Activated CD8-positive, alpha-beta memory T cell treated with anti-CD3 and anti-CD28 coated beads for 48 hours (primary cell): ENCODE results near the gene PRKAA1.

Experiments used
- DNase-seq, 3 experiments: peaks; one replicate each; pipeline ENCODE4 v3.0.0-alpha.2; 2020; ENCODE audit warnings: low read depth in 2 of 3, low spot score in 2 of 3

Gene PRKAA1

GRCh38 chr5:40781843-40782409, 16.2 kb downstream of the PRKAA1 start:
- DNase-seq: no peak

DNA sequence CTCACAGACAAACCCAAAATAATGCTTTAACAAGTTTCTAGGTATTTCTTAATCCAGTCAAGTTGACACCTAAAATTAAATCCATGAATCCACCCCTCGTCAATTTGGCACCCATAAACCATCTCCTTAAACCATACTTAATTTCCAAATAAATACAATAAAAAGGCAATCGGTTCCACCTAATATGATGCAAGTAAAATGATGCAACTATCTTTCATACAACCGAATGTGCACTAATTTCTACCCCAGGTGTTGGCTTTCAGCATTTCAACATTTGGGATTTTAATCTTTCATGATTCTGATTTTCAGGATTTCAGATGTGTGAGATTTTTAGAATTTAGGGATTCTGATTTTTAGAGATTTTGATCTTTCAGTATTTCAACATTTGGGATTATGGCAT, 17.3 kb downstream of the PRKAA1 start:
- no peak for DNase-seq

- no peak for DNase-seq
Observed at GRCh38 chr5:40780199-40780598, 18.0 kb downstream of the PRKAA1 start.

DNA sequence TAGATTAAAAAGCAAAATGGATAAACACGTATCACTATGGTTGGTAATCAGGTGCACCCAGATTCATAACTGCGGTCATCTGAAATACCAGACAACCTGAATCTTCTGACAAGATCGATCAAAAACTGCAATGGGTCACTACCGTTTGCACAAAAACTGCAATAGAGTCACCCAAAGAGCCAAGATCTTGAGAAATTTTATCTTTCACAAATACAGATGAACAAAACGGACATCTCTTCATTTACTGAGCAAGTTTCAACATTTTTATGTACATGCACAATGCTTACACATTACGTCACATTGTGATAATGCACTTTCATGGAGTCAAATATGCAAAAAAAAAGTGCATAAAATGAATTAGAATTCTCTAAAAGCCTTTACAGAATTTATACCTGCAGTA, 18.6 kb downstream of the PRKAA1 start:
- no peak for DNase-seq

DNA sequence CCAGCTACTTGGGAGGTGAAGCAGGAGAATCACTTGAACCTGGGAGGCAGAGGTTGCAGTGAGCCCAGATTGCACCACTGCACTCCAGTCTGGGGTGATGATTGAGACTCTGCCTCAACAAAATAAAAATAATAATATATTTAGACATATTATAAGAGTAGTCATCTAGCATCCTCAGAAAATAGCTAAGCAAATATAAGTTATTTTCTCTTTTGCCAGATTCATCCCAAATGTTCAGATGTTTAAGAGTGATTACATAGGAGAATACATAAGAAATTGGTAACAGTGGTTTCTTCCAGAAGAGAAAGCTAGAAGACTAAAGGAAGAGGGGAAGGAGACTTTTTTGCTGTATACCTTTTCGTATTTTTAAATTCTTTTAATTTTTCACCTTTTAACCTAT, 20.0 kb downstream of the PRKAA1 start:
- DNase-seq: no peak

GRCh38 chr5:40776658-40776977, 21.6 kb downstream of the PRKAA1 start:
- DNase-seq: no peak

DNA sequence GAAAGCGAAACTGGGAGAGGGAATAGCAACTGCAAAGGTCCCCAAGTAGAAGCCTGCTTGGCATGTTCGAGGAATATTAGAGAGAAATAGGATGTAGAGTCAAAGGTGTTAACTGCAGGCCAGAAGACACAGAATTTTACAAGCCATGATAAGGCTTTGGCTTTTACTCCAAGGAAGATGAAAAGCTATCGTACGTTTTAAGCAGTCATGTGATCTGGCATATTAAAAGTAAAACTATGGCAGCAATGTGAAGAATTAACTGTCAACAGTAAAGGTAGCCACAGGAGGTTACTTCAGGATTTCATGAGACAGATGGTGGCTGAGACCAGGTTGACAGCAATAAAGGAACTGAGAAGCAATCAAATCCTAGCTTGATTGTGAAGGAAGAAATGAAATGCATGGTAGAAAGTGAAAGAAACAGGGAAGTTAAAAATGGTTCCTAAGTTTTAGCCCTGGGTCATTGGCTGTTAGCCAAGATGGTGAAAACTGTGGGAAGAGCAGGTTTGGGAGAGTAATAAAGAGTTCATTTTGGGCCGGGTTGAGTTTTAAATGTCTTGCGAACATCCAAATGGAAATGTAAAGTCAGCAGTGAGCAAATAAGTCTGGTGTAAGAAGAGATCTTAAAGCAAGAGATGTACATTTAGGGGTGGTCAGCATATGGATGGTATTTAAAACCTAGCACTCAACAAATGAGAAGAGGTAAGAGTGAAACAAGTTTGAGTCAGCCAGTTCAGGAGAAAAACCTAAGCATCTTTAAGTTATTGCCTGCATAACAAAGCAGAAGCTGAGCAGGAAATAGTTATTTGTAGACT, 22.1 kb downstream of the PRKAA1 start:
- no peak for DNase-seq

- no peak for DNase-seq
Observed at GRCh38 chr5:40775085-40775845, 22.9 kb downstream of the PRKAA1 start.

DNA sequence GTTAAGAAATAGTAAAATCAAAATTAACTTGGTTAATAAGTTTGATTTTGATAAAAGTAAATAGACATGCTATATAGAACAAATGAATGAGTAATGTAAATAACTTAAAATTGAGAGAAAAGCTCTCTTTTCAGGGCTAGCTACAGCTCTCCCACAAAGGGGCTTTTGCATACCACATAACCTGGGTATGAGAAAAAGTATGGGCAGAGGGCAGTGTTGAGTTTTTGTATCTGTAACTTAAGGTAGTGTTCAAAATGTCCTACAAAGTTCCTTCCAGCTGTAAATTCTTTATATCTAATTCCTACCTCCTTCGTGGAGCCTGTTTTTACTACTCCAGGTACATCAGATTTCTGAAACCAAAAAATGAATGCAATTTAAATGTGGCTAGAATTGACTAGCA, 23.6 kb downstream of the PRKAA1 start:
- no peak for DNase-seq

DNA sequence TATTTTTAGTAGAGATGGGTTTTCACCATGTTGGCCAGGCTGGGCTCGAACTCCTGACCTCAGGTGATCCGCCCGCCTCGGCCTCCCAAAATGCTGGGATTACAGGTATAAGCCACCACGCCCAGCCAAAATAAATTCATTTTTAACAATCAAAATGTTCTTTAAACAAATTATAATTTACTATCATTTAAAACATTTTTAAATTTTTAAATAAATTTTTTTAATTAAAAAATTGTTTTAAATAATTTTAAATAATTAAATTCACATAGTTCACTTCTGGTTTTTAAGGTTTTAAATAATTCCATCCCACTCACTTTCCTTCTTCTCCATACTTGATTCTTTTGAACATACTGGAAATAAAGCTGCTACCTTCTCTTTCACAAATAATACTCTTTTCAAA, 27.4 kb downstream of the PRKAA1 start:
- no peak for DNase-seq

GRCh38 chr5:40762705-40763104, 35.5 kb downstream of the PRKAA1 start:
- DNase-seq: no peak

DNA sequence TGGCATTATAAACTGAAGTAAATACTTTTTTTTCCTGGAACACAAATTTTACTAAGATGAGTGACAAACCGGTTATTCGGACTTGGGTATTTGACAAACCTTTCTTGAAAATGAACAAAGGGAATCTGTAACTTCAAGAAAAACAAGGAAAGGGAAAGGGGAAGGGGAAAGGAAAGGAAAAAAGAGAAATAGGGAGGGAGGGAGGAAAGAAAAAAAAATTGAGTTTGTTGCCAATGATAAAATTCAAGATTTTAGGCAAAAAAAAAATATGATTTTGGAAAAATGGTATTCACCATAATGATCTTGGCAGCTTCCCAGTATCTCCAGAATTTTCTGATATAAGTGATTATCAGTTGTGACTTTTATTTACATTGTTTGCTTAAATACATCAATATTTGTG, 40.8 kb downstream of the PRKAA1 start:
- no peak for DNase-seq

GRCh38 chr5:40755407-40756365, 42.5 kb downstream of the PRKAA1 start, which contains the start of gene TTC33:
Gene TTC33 (minus strand): TSS chr5:40755961. CDS start chr5:40747018, 8,943 bp downstream.
- DNase-seq: peak; percentile 83 to 88 (median 86)

DNA sequence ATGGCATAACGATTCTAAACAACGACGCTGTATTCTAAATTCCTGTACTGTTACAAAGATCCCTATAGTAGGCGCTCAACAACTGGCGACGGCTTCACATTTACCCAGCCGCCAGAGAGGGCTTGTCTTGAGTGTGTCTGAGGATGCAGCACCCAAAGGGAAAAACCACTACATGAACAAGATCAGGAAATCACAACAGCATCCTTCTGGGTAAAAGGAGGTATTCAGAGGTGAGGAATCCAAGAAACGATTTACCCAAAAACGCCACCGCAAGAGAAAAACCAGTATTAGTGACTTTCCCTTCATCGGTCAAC, 43.1 kb downstream of the PRKAA1 start:
- peak in 2 of 3 experiments; percentile 17 to 31 for DNase-seq

DNA sequence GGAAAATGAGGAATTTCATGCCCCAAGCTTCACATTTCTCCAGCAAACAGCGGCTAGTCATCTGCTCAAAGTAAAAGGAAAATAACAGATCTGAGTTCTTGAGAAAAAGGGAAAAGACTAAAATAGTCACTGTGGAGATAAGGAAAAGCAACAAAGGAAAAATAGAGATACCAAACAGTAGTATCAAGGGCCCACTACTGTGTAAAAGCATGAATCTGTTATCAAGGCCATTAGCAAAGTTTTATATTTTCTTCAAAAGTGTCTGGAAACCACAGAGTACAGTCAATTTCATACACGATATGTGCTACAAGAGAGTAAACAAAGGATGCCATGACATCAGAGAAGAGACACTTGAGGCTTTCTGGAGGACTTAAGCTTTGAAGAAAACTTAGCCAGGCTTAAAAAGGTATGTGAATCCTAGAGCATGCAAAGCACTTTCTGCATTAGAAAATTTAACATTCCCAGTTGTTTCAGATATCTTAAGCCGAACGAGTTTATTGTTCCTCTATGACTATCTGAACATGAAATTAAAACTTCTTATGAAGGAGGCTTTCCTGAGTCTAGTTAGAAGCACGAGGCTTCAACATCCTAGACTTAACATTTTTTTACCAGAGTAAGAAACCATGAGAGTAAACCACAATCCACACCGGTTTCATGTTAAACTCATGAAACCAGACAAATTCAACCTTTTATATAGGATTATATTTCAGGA, 43.6 kb downstream of the PRKAA1 start:
- no peak for DNase-seq

- no peak for DNase-seq
Observed at GRCh38 chr5:40746703-40747102, 51.5 kb downstream of the PRKAA1 start.

GRCh38 chr5:40743771-40744170, 54.4 kb downstream of the PRKAA1 start:
- DNase-seq: no peak

DNA sequence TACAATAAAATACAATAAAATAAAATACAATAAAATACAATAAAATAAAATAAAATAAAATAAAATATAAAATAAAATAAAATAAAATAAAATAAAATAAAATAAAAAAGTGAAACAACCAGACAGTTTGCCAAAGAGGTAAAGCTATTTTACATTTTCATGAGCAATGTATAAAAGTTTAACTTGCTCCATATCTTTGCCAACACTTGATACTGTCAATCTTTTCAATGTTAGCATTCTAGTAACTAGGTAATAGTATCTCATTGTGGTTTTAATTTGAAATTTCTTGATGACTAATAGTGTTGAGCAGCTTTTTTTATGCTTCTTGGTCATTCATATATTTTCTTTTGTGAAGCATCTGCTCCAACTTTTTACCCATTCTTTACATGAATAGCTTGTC, 59.7 kb downstream of the PRKAA1 start:
- DNase-seq: no peak

- DNase-seq: no peak
Observed at GRCh38 chr5:40736103-40736875, 61.9 kb downstream of the PRKAA1 start.

DNA sequence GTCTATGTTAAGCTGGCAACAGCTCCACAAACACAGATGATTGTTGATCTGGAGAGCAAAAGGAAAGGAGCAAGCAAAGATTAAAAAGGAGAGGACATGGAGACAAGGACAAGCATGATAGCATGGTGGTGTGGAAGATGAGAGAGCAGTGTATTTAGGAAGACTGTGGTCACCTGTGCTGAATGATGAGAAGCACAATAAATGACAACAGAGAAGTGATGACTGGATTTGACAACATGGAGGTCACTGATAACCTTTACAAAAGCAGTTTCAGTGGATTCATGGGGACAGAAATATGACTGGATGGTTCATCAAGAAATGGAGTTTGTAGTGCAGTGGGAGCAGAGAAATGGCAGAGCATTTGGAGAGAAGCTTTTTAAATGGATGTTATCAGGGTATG, 62.6 kb downstream of the PRKAA1 start:
- no peak for DNase-seq
